Stimulated activated CD4-positive, alpha-beta T cell treated with anti-CD3 and anti-CD28 coated beads, TNF-alpha, amount 100 ng/mL, for 4 hours (primary cell): ENCODE data around the gene ERFL.

ENCODE experiments used
- DNase-seq, 3 experiments: peaks; one replicate each; pipeline ENCODE4 v3.0.0-alpha.2; 2020; ENCODE audit warnings: low read depth in 3 of 3

Gene ERFL

DNA sequence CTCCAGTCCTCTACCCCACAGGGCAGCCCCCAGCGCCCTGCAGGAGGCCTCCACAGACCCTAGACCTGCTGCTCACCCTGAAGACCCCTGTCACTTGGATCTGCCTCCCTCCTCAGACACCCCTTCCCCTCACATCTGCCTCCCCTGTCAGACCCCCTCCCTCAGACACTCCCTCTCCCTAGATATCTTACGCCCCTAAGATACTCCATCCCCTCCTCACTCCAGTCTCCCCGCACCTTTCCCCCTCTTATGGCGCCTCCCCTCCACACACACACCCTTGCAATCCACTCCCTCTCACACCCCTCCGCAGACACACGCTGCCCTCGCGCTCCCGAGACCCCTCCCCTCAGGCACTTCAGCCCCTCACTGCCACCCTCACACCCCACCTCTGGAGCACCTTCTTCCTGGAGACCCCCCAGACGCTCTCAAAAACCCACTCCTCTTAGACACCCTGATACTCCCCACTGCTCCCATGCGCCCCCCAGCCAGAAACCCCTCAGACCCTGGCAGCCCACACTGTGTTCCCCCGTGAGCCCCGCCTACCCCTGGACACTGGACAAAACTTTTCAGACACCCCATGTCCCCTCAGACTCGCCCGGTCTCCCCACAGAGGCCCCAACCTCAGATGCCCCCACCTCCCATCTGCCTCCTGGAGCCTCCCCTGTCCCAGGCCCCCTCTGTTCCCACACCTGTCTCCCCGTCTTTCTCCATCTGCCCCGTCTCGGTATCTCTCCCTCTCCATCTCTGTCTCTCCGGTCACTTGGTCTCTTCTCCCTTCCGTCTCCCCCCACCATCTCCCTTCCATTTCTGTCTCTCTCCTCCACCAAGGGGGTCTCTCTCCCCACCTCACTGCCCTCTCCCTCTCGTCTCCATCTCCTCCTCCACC is 14.5 kb downstream of the ERFL start:
- no peak for DNase-seq

DNA sequence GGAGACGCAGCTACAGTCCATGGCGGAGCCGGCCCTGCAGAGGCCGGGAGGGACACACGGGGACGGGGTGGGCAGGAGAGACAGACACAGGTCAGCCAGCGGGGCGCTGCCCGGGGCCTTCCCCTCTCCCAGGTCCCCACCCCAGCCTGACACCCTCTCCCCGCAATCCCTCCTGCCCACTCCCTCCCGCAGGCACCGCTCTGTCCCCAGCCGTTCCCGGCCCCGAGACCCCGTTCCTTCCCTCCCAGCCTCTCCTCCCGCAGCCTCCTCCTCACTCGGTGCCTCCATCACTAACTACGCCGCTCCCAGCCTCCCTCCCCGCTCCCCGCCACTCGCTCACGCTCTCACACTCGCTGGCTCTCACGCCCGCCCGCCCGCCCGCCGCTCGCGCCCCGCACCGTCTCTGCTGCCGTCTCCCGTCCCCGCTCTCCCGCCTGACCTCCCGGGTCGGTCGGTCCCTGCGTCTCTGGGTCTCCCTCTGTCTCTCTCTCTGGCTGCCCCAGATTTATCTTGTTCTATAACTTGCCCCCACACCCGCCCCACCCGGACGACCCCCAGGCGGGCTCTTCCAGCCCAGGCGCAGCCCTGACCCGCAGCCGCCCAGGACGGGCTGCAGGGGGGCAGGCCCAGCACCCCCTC is 15.2 kb downstream of the ERFL start:
- DNase-seq, result no peak

DNA sequence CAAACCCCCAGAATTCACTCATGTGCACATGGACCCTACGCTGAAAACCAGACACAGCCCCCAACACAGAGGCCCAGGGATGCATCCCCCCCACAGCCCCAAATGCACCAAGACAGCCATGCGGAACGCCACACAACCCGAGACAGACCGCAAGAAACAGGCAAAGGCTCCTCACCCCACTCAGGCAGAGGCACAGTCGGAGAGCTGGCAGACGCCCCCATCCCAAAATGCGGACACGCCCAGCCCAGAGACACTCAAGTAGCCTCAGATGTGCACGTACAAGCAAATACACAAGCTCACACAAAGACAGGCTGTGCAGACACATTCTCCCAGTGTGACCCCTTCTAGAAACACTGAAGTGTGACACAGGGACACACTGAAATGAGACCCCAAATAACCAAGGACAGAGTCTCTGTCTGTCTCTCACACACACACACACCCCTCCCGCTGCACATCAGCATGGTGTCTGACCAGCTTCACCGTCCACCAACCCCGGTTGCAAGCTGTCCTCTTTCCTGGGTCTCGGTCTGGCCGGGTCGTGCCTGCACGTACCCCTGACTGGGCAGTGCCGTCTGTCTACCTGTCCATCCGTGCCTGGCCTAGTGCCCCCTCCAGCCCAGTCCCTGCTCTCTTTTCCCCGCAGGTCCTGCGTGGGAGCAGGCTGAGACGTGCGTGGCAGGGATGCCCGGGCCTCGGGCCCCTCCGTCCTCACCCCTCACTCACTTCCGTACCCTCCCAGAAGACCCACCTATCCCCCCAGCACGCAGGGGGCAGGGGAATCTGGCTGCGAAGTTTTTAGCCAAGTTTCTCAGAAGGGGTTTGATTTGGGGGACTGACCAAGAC is 16.1 kb downstream of the ERFL start:
- no peak for DNase-seq

DNA sequence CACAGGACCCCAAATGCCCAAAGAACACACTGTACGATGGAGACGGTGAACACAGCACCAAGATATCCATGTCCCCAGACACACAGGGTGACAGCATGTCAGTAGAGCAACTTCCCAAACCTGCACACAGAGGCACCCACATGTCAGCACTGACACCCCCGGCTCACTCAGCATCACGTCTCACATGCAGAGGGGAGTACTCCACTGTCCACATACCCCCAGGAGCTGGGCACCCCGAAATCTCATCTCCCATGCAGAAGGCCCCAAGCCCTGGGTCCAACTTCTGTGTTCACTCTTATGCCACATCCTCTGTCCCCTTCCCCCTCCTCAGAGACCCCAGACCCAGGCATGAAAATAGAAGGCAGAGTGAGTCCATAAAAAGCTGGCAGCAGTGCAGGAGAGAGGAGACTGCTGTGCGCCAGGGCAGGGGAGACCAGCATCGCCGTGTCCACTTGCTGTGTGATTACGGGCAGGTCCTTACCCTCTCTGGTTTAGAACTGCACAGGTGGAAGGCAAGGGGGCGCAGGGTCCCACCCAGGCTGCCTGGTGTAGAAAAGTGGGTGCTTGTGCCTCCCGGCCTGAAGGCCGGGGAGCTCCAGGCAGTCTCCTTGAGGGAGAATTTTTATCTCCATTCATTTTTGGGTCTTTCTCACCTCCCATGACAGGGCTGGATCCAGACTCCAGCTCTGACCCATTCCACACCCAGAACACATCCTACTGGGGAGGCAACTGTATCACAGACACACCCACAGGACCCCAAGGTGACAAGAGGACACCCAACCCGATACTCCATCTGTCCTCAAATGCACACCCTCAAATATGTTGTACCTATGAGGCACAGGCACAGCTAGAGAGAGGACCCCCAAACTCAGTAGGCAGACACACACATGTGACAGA is 17.0 kb downstream of the ERFL start:
- DNase-seq, result no peak

DNA sequence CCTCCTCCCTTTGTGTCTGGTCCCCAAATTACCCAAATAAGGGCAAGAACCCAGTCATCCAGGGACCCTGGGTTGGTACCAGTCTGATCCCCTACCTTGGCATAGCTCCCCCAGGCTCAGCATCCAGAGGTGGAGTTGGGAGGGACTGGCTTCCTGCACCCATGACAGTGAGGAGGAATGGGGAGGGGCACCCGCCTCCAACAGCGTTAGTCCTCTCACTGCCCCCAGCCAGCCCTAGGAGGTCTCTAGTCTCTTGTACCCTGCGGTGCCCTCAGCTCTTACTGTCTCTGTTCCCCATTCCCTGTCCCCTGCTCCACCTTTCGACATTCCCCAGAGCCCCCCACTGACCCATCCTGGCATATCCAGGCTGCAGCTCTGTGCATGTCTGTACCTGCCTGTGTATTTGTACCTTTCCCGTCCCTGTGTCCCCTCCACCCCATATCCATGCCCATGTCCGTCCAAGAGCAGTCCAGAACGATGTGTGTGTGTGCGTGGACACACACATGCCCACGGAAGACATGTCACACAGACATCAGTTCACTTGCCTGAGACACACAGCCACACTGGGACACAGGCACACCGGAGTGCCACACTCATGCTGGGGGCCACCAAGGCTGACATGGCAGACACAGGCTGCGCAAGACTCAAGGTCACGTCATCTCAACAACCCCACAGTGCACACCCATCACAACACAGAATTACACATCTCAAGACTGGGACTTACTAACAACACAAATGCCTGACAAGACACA is 17.8 kb downstream of the ERFL start:
- DNase-seq, result no peak

DNA sequence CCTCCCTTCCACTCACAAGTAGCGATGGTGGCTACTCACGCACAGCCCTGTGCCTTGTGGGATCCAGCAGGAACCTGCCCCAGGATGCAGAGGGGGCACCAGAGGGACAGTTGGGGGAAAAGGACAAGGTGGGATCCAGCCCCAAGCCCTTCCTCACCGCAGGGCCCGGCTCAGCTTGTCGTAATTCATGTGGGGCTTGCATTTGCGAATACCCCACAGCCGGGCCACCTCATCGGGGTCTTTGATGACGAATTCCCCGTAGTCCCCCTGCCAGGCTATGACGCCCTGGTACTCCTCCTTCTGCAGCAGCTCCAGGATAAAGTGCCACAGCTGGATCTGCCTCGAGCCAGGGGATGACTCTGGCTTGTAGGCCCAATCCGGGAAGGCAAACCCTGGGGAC is 18.5 kb downstream of the ERFL start:
- DNase-seq, result no peak

DNA sequence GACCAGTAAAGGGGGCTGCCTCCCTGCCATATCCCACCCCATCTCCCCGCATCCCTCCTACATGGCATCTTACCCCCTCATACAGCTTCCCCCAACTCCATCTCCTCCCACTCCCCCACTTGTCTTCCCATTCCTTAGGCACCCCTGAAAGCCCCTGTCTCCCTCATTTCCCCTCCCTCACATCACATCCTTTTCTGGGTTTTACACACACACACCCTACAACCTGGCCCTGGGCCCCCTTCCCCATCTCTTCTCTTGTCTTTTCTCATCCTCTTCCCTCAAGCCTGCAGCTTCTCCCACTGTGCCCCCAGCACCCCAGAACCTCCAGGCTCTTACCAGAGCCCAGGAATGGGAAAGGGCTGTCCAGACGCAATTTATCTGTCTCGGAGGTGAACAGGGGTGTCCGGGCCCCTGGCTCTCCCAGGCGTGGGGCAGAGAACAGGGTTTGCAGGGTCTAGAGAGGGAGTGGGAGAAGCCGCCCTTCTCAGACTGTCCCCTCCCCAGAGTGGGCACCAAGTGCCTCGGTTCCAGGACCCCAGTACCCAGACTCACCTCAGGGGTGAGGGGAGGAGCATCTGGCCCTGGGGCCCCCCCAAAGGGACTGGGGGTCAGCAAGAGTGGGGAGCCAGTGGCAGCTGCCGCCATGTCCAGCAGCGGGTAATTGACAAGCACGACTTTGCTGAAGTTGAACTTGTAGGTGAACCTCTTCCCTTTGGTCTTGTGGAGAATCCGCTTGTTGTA is 19.4 kb downstream of the ERFL start:
- DNase-seq, result no peak

DNA sequence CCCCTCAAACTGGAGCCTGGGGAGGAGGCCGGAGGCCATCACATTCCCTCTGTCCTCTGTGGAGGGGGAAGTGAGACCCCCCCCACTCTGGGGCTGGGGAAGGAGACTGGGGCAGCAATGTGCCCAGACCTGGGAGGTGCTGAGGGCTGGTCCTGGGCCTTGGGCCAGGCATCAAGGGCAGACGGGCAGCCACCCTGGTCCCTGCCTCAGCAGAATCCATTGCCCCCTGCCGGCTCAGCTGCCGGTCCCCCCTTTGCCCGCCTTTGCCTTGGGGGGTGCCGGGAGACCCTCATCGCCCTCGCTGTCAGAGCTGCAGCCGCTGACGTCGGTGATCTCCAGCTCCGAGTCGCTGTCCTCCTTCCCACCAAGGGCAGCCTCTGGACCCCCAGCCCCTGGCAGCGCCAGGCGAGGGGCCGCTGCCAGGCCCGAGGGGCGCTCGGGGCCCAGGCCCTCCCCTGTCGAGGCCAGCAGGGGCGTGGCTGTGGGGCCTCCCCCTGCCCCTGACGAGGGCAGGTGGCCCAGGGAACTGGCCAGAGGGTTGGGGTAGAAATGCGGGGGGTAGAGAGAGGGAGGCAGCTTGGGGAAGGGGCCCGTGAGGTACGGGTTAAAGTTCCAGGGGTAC is 20.1 kb downstream of the ERFL start:
- no peak for DNase-seq

DNA sequence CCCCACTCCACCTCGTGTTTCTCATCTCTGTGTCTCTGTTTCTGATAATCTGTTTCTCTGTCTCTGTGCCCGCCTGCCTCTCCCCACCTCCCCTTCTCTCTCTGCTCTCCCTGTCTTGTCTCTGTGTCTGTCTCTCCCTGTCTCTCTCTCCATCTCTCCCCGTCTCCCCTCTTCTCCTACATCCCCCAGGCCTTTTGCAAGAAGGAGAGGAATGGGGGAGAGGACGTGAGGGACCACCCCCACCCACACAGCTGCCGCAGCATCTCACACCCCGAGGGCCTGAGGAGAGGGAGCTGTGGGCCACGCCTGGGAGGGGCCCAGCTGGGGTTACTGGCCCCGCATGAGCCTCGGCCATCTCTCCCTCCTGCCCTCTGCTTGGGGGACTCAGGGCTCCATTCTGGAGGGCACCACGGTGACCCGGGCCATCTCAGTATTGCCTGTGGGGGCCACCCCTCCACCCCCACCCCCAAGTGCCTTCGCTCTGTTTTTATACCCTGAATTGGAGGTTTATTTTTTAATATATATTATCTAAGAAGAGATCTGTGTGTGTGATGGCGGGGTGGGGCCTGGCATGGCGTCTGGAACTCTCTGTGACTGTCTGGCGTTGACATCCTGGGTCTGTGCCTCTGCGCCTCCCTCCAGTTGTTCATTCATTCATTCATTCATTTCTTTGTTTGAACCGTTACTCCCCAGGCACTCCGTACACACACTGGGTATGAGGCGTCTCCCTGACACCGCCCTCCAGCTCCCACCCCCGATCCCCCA is 21.2 kb downstream of the ERFL start:
- DNase-seq, result no peak

DNA sequence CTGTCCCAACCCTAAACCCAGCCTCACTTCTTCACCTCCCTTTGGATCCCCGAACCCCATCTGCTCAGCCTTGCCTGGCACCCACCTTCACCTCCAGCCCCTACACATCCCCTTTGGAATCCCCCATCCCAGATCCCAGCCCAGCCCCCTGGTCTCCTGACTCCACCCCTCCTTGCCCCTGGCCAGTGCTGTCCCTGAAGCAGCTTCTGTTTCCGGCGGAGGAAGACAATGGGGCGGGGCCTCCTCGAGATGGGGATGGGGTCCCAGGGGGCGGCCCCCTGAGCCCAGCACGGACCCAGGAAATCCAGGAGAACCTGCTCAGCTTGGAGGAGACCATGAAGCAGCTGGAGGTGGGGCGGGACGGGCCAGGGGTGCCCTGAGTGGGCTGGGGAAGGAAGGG is 22.0 kb downstream of the ERFL start:
- no peak for DNase-seq

DNA sequence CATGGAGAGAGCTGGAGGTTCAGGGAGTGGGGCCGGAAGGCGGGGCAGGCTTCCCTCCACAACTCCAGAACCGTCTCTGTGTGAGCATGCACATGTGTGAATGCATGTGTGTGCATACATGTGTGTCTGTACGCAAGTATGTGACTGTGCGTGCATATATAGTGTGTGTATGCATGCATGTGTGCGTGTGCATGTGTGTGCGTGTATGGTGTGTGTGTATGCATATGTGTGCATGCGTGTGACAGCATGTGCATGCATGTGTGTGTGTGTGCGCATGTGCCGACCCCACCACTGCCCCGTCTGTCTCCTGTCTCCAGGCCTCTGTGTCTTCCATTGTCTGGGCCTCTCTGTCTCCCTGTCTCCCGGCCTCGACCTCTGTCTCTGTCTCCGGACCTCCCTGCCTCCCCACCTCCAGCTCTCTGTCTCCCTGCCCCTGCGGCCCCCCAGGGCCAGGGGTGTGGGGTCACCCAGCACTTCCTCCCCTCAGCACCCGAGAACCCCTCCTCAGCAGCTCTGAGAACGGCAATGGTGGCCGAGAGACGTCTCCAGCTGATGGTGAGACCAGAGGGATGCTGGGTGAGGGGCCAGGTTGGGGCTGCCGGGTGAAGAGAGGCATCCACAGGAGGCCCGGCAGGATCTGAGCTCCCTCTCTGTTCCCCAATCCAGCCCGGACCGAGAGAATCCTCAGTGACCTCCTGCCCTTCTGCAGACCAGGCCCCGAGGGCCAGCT is 22.8 kb downstream of the ERFL start:
- DNase-seq, result no peak

DNA sequence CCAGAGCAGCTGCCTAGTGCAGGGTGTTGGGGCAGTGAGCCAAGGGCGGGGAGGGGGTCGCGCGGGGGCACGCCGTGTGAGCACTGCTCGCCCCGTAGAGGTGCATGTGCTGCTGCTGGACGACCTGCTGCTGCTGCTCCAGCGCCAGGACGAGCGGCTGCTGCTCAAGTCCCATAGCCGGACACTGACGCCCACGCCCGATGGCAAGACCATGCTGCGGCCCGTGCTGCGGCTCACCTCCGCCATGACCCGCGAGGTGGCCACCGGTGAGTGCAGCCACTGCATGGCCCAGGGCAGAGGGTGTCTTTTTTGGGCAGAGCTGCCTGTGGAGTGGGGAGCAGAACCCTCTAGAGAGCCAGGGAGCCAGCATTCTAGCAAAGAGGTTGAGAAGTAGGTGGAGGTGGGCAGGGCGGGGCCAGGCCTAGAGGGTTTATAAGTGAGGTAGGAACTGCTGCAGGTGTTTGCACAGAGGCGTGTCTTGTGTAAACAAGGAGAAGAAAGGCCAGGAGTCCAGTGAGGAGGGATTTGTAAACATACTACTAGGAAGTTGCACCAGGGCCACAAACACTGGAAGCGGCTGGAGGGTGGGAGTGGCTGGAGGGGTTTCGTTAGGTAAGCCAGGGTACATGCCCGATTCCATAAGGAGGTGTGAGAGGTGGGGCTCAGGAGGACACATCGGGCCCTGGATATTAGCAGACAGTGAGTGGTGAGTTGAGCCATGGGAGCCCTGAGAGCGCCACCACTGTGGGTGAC is 24.0 kb downstream of the ERFL start:
- no peak for DNase-seq

DNA sequence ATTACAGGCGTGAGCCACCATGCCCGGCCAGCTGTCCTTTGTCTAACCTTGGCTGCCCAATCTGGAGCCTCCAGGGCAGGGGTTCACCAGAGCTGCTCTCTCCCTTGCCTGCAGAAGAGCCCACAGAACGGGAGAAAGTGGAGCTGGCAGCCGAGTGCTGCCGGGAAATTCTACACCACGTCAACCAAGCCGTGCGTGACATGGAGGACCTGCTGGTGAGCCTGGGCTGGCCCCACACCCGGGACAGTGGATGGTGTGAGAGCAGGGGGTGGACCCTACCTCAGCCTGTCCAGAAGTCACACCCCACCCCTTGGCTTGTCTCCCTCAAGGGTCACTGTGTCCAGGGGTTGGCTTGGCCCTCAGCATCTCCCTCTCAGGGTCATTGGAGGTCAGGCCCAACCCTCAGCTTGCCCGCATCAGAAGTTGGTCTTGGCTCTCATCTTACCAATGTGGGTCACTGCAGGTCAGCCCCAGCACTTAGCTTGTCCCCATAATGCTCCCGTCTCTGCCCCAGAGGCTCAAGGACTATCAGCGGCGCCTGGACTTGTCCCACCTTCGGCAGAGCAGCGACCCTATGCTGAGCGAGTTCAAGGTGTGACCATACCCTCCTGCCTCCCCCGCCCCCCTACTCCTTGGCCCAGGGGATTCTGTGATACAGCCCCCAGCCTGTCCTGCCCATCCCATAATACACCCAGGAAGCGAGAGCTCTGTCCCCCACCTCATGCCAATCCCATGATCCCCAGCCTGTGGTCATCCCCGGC is 24.9 kb downstream of the ERFL start:
- no peak for DNase-seq

DNA sequence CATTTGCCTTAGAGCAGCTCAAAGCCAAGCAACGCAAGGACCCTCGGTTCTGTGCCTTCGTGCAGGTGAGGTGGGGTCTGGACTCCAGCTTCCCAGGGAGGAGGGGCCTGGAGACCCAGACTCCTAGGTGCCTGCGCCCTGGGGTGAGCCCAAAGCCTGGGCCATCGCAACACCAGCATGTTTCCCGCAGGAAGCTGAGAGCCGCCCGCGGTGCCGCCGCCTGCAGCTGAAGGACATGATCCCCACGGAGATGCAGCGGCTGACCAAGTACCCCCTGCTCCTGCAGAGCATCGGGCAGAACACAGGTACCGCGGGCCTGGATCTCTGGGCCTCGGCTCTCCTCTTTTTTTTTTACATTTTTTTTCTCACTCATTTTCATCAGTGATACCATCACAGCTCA is 25.7 kb downstream of the ERFL start:
- DNase-seq, result no peak

DNA sequence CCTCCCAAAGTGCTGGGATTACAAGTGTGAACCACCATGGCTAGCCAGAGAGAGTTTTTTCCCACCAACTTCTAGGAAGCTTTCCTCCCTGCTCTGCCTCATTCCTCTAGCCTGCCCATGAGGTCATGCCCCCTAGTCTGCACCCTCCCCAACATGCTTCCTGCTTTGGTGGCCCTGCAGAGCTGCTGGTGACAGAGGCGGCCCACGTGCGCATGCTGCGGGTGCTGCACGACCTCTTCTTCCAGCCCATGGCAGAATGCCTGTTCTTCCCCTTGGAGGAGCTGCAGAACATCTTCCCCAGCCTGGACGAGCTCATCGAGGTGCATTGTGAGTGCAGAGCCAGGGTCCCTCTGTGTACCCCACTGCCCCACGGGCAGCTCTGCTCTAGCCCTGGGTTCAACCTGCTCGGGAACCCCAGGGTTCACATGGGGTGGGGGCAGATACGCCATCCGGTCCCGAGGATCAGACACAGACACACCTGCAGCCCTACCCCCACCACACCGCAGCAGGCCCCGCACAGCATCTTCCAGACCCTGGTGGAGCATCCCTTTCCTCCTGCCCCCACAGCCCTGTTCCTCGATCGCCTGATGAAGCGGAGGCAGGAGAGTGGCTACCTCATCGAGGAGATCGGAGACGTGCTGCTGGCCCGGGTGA is 26.4 kb downstream of the ERFL start:
- no peak for DNase-seq

DNA sequence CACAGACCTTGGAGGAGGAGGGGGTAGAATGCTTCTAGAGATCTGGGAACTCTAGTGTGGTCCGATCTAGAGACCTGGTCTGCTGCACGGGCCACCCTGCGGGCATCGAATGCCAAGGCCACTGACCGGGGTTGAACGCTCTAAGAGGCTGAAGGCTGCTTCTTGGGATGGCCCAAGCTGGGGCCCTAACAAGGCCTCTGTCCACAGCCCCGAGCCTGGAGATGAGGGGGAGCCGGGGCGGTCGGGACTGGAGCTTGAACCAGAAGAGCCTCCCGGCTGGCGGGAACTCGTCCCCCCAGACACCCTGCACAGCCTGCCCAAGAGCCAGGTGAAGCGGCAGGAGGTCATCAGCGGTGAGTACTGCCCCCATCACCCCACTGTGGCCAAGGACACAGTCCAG is 30.0 kb downstream of the ERFL start:
- DNase-seq, result no peak
